SK-N-SH treated with all-trans-retinoic acid at 6 μM for 48 hours (cell line): ENCODE data around the gene LRCH1.

ENCODE experiments used
- ATAC-seq: fragments of 200-7000 bp; cut with Tn5 transposase; 3 replicates; pipeline ENCODE4 v1.9.1; 2020; ENCODE audit warnings: mild to moderate bottlenecking, moderate library complexity
- ARNTL ChIP-seq: fragments of 450-650 bp; formaldehyde crosslinking; IDR thresholded peaks from 2 replicates; pipeline ENCODE4 v1.5.0; 2020; ENCODE audit warnings: low read depth, mild to moderate bottlenecking, moderate library complexity, borderline replicate concordance
- BACH2 ChIP-seq: fragments of 250-450 bp; sonication (Bioruptor Pico); IDR thresholded peaks from 2 replicates; pipeline ENCODE4 v1.9.0; 2021; ENCODE audit warnings: mild to moderate bottlenecking, borderline replicate concordance
- CSDC2 ChIP-seq: fragments of 250-450 bp; sonication (Bioruptor Pico); IDR thresholded peaks from 2 replicates; pipeline ENCODE4 v1.5.0; 2020; ENCODE audit warnings: mild to moderate bottlenecking, moderate library complexity
- CSRNP3 ChIP-seq: fragments of 250-450 bp; sonication (Bioruptor Pico); IDR thresholded peaks from 2 replicates; pipeline ENCODE4 v1.5.1; 2021; ENCODE audit warnings: mild to moderate bottlenecking, moderate library complexity
- ESRRG ChIP-seq: fragments of 250-450 bp; sonication (Bioruptor Pico); IDR thresholded peaks from 2 replicates; pipeline ENCODE4 v1.6.1; 2021; ENCODE audit warnings: mild to moderate bottlenecking
- GLIS3 ChIP-seq: fragments of 250-450 bp; sonication (Bioruptor Pico); IDR thresholded peaks from 2 replicates; pipeline ENCODE4 v1.5.0; 2020; ENCODE audit warnings: mild to moderate bottlenecking, moderate library complexity
- ISL1 ChIP-seq: fragments of 250-450 bp; sonication (Bioruptor Pico); IDR thresholded peaks from 2 replicates; pipeline ENCODE4 v2.1.2; 2022; ENCODE audit warnings: mild to moderate bottlenecking, moderate library complexity
- OSR1 ChIP-seq: fragments of 250-450 bp; sonication (Bioruptor Pico); IDR thresholded peaks from 2 replicates; pipeline ENCODE4 v1.8.0; 2022; ENCODE audit warnings: moderate library complexity, mild to moderate bottlenecking, inconsistent platforms
- POU6F1 ChIP-seq: fragments of 250-450 bp; sonication (Bioruptor Pico); IDR thresholded peaks from 2 replicates; pipeline ENCODE4 v1.8.0; 2021; ENCODE audit warnings: low read depth, mild to moderate bottlenecking, moderate library complexity, borderline replicate concordance
- PPARA ChIP-seq: fragments of 250-450 bp; sonication (Bioruptor Pico); IDR thresholded peaks from 2 replicates; pipeline ENCODE4 v1.5.0; 2020; ENCODE audit warnings: mild to moderate bottlenecking, borderline replicate concordance
- RARB ChIP-seq: fragments of 250-450 bp; sonication (Bioruptor Pico); IDR thresholded peaks from 2 replicates; pipeline ENCODE4 v1.8.0; 2021; ENCODE audit warnings: mild to moderate bottlenecking, moderate library complexity
- TCF4 ChIP-seq: fragments of 250-450 bp; sonication (Bioruptor Pico); IDR thresholded peaks from 2 replicates; pipeline ENCODE4 v1.8.0; 2021; ENCODE audit warnings: mild to moderate bottlenecking, moderate library complexity, borderline replicate concordance
- TOX ChIP-seq: fragments of 250-450 bp; sonication (Bioruptor Pico); IDR thresholded peaks from 2 replicates; pipeline ENCODE4 v1.8.0; 2021; ENCODE audit warnings: mild to moderate bottlenecking, moderate library complexity, borderline replicate concordance
- TSHZ2 ChIP-seq: fragments of 250-450 bp; sonication (Bioruptor Pico); IDR thresholded peaks from 2 replicates; pipeline ENCODE4 v1.5.0; 2020; ENCODE audit warnings: mild to moderate bottlenecking, moderate library complexity
- ZC3H10 ChIP-seq: fragments of 250-450 bp; sonication (Bioruptor Pico); IDR thresholded peaks from 2 replicates; pipeline ENCODE4 v1.5.1; 2021; ENCODE audit warnings: mild to moderate bottlenecking, moderate library complexity
- ZFP3 ChIP-seq: fragments of 250-450 bp; sonication (Bioruptor Pico); IDR thresholded peaks from 2 replicates; pipeline ENCODE4 v1.5.0; 2020; ENCODE audit warnings: mild to moderate bottlenecking, moderate library complexity
- ZFP30 ChIP-seq: fragments of 450-650 bp; formaldehyde crosslinking; IDR thresholded peaks from 2 replicates; pipeline ENCODE4 v1.5.0; 2022; ENCODE audit warnings: mild to moderate bottlenecking, moderate library complexity
- ZNF565 ChIP-seq: fragments of 450-650 bp; formaldehyde crosslinking; conservative IDR thresholded peaks from 2 replicates; pipeline ENCODE4 v1.5.0; 2020; ENCODE audit warnings: low read depth, mild to moderate bottlenecking, moderate library complexity
- ZNF70 ChIP-seq: fragments of 450-650 bp; formaldehyde crosslinking; IDR thresholded peaks from 2 replicates; pipeline ENCODE4 v1.5.0; 2020; ENCODE audit warnings: mild to moderate bottlenecking, moderate library complexity
- ZNF8 ChIP-seq: fragments of 450-650 bp; formaldehyde crosslinking; IDR thresholded peaks from 2 replicates; pipeline ENCODE4 v1.5.0; 2020; ENCODE audit warnings: mild to moderate bottlenecking, moderate library complexity
- TF ChIP-seq, protein P1 (sequence below): fragments of 250-450 bp; sonication (Bioruptor Pico); IDR thresholded peaks from 2 replicates; pipeline ENCODE4 v1.8.0; 2020; ENCODE audit warnings: mild to moderate bottlenecking, moderate library complexity, borderline replicate concordance
- TF ChIP-seq, protein P2 (sequence below): fragments of 250-450 bp; sonication (Bioruptor Pico); IDR thresholded peaks from 2 replicates; pipeline ENCODE4 v1.5.1; 2020; ENCODE audit warnings: low read depth, mild to moderate bottlenecking, moderate library complexity

Gene LRCH1

DNA sequence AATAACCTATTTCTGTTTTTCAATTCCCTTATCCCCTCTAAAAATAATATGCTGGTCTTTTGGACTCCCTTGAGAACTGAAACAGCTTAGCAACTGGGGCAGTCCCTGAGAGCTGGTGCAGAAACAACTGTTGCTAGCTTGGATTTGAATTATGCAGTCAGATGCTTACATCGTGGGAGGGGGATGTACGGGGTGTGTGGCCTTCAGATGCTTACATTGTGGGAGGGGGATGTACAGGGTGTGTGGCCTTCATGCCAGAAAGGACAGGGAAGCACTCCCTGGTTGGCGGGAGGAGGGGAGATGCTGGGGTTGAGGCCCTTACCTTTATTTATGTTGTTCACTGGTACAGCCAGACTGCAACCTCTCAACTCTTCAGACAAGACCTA, 25.6 kb downstream of the LRCH1 start:
- ATAC-seq, result no peak

DNA sequence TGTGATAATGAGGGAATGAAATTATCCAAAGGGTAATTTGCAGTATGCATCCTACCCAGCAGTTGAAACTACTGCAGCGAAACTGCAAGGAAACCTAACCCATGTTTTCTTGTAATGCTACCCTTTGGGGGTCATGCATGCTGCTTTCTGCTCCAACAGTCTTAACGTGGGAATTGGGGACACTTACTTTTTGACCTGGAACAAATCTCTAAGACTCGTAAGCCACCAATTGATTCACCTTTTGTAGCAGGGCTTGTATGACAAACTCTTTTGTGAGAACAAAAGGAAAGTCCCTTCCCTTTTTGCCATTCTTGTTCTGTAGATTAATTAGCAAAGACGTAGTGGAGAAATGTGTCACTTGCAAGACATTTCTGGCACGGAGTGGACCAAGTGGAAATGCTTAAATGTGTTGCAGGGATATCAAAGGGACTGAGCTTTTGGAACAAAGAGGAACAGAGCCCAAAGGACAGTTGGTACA, 27.4 kb downstream of the LRCH1 start:
- ATAC-seq, result no peak
- TF ChIP-seq ESRRG (CRISPR knock-in tag), result no peak
- TF ChIP-seq BACH2, result no peak
- TF ChIP-seq TSHZ2 (CRISPR knock-in tag), result no peak
- TF ChIP-seq ZNF8 (CRISPR knock-in tag), result no peak
- no peak for TF ChIP-seq GLIS3 (CRISPR knock-in tag)
- no peak for TF ChIP-seq ISL1 (CRISPR knock-in tag)
- TF ChIP-seq, protein P1, sequence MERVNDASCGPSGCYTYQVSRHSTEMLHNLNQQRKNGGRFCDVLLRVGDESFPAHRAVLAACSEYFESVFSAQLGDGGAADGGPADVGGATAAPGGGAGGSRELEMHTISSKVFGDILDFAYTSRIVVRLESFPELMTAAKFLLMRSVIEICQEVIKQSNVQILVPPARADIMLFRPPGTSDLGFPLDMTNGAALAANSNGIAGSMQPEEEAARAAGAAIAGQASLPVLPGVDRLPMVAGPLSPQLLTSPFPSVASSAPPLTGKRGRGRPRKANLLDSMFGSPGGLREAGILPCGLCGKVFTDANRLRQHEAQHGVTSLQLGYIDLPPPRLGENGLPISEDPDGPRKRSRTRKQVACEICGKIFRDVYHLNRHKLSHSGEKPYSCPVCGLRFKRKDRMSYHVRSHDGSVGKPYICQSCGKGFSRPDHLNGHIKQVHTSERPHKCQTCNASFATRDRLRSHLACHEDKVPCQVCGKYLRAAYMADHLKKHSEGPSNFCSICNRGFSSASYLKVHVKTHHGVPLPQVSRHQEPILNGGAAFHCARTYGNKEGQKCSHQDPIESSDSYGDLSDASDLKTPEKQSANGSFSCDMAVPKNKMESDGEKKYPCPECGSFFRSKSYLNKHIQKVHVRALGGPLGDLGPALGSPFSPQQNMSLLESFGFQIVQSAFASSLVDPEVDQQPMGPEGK (CRISPR knock-in tag), result no peak
- no peak for TF ChIP-seq TCF4 (CRISPR knock-in tag)
- TF ChIP-seq ZFP3 (CRISPR knock-in tag), result no peak
- TF ChIP-seq ARNTL, result no peak
- TF ChIP-seq ZNF565, result no peak
- TF ChIP-seq CSDC2 (CRISPR knock-in tag), result no peak

More for the DNA sequence above, 25.6 kb downstream of the LRCH1 start:
- TF ChIP-seq ISL1 (CRISPR knock-in tag) (no peak), CSDC2 (CRISPR knock-in tag) (no peak), ZNF8 (CRISPR knock-in tag) (no peak), ZFP30 (no peak), PPARA (no peak), GLIS3 (CRISPR knock-in tag) (no peak), BACH2 (no peak), TCF4 (CRISPR knock-in tag) (no peak), ESRRG (CRISPR knock-in tag) (no peak), RARB (CRISPR knock-in tag) (no peak), TOX (CRISPR knock-in tag) (no peak), POU6F1 (CRISPR knock-in tag) (no peak), OSR1 (no peak)
- TF ChIP-seq, protein P2, sequence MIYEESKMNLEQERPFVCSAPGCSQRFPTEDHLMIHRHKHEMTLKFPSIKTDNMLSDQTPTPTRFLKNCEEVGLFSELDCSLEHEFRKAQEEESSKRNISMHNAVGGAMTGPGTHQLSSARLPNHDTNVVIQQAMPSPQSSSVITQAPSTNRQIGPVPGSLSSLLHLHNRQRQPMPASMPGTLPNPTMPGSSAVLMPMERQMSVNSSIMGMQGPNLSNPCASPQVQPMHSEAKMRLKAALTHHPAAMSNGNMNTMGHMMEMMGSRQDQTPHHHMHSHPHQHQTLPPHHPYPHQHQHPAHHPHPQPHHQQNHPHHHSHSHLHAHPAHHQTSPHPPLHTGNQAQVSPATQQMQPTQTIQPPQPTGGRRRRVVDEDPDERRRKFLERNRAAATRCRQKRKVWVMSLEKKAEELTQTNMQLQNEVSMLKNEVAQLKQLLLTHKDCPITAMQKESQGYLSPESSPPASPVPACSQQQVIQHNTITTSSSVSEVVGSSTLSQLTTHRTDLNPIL (CRISPR knock-in tag), result no peak

GRCh38 chr13:46582190-46582589, 29.2 kb downstream of the LRCH1 start:
- TF ChIP-seq PPARA (no peak), BACH2 (no peak), ZC3H10 (CRISPR knock-in tag) (no peak), CSRNP3 (no peak), ISL1 (CRISPR knock-in tag) (no peak), ZNF70 (no peak), TOX (CRISPR knock-in tag) (no peak), RARB (CRISPR knock-in tag) (no peak), ZFP30 (no peak), ESRRG (CRISPR knock-in tag) (no peak), TCF4 (CRISPR knock-in tag) (no peak), POU6F1 (CRISPR knock-in tag) (no peak), CSDC2 (CRISPR knock-in tag) (no peak), ZNF8 (CRISPR knock-in tag) (no peak), ZFP3 (CRISPR knock-in tag) (no peak), OSR1 (no peak)
- TF ChIP-seq, protein P2 (CRISPR knock-in tag), result no peak
- ATAC-seq, result no peak
